Kidney (tissue), 14 donors: ENCODE results near the gene DCLRE1B. TPM values are rescaled to one million over a fixed set of nuclear protein-coding genes. Genes with fewer than 3 reads are reported as not detected.
A peak's percentile ranks its signal among the peaks of the same experiment; 100 is the strongest.

Experiments used
- DNase-seq, 5 donors: peaks; one replicate each; pipeline ENCODE4 v3.0.0-alpha.2; 2013 to 2020
- FAIRE-seq: peaks from 2 replicates; lab custom pipeline; 2012; peaks lifted over from hg19 to GRCh38; lab: Jason Lieb, UNC
- H3K27ac ChIP-seq, 2 donors: one replicate each; pipeline ENCODE4 v1.7.0; 2013; ENCODE audit warnings: low read depth in 2 of 2, low read length in 2 of 2, inconsistent platforms in 1 of 2
- H3K27me3 ChIP-seq: one replicate; pipeline ENCODE4 v1.7.1; 2013; ENCODE audit warnings: low read length, inconsistent platforms; ENCODE audit not compliant: control insufficient read depth, insufficient read depth
- H3K36me3 ChIP-seq, 3 donors: one replicate each; pipeline versions ENCODE4 v1.7.0 to v1.7.1; 2013; ENCODE audit warnings: low read length in 3 of 3, control low read depth in 1 of 3, inconsistent platforms in 1 of 3; ENCODE audit not compliant: insufficient read depth in 3 of 3, control insufficient read depth in 2 of 3
- H3K4me1 ChIP-seq, 3 donors: one replicate each; pipeline versions ENCODE4 v1.7.0 to v1.7.1; 2013; ENCODE audit warnings: low read length in 3 of 3, inconsistent platforms in 1 of 3, low read depth in 1 of 3; ENCODE audit not compliant: control insufficient read depth in 2 of 3, insufficient read depth in 2 of 3
- H3K4me3 ChIP-seq, 3 donors: one replicate each; pipeline versions ENCODE4 v1.7.0 to v1.8.1; 2013; ENCODE audit warnings: low read length in 3 of 3, control low read depth in 1 of 3, inconsistent platforms in 1 of 3
- H3K9ac ChIP-seq, 3 donors: one replicate each; pipeline versions ENCODE4 v1.7.0 to v1.7.1; 2013; ENCODE audit warnings: low read length in 3 of 3, control low read depth in 1 of 3, inconsistent platforms in 1 of 3
- H3K9me3 ChIP-seq, 3 donors: one replicate each; pipeline versions ENCODE4 v1.7.0 to v1.7.1; 2013; ENCODE audit warnings: low read length in 3 of 3, control low read depth in 1 of 3, inconsistent platforms in 1 of 3; ENCODE audit not compliant: control insufficient read depth in 2 of 3, insufficient read depth in 1 of 3
- CTCF ChIP-seq: IDR thresholded peaks from 3 replicates; pipeline ENCODE4 v1.5.1; 2012; ENCODE audit warnings: mild to moderate bottlenecking, moderate library complexity, borderline replicate concordance; ENCODE audit not compliant: insufficient read depth; ENCODE audit errors: extremely low read depth
- intact Hi-C: fragments of 100-400 bp; cut with DNase I; formaldehyde crosslinking; loops from one replicate; pipeline ENCODE4 v1.11.1; 2022
- polyA plus RNA-seq: library from polyadenylated mRNA; stranded (reverse); fragments of 350-450 nt; fragmentation: Illumina TruSeq; extraction: RNeasy Lipid Tissue Mini Kit (QIAGEN cat#74804); gene quantifications from one replicate; pipeline ENCODE4 v1.2.3, GENCODE V29; 2014; ENCODE audit warnings: low read depth, low replicate concordance; ENCODE audit not compliant: insufficient read depth
- total RNA-seq: library from RNA; stranded (reverse); fragmentation: NEBNext Ultra II Directional; extraction: Animal tissue kit (Norgen Biotek cat#: 25700); gene quantifications from one replicate; pipeline ENCODE4 v1.2.1, GENCODE V29; 2021
- donor health status: control.
- donor health status: control.
- donor health status: control.
- donor health status: control.
- donor health status: control.
- donor health status: DM: yes; HTN: yes; CAD: no.
- donor health status: Normal renal cell carcinoma (clear cell type).

Gene DCLRE1B
- total and polyA plus RNA-seq, 2 donors from 2014 or later: 1.4 to 6.1 TPM

DNA sequence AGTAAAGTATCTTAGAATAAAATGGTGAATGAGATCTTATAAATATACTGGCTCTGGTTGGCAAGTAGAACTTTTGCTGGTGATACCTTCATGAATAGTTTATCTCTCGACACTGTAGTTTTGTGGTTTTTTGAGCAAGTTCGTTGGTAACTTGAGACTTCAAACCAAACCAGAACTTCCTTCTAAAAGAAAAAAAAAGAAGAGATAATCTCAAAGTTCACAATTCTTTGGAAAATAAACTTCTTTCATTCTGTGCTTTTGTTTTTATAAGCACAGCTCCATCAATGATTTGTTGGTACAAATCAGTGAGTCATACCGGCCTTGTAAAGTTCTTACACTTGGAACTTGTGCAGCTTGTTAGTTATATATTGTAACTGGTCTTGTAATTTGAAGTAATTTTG is 26.3 kb downstream of the DCLRE1B start:
- H3K27me3 ChIP-seq: no peaks in the 10 kb centered on the region
- no peaks in the 10 kb centered on the region for H3K36me3 ChIP-seq
- H3K27ac ChIP-seq: peak overlapping the region in 1 of 2 donors; percentile 30
- DNase-seq (peak in 1 of 5 donors; percentile 17), FAIRE-seq (no peak)
- H3K9ac ChIP-seq: no peak overlapping the region
- no peak for TF ChIP-seq CTCF
- intact Hi-C loops: no loop called here
- H3K4me3 ChIP-seq: peak overlapping the region in 2 of 3 donors; percentile 36 to 92
- no peaks in the 10 kb centered on the region for H3K9me3 ChIP-seq
- H3K4me1 ChIP-seq: peaks cover 7 to 12% (median 8%) of the 10 kb centered on the region in 3 donors

- Histone ChIP-seq H3K9me3 (no peaks in the 10 kb centered on the region), H3K27ac (no peak overlapping the region), H3K36me3 (no peaks in the 10 kb centered on the region), H3K9ac (no peak overlapping the region), H3K4me1 (peaks cover 5 to 12% (median 6%) of the 10 kb centered on the region in 3 donors), H3K27me3 (no peaks in the 10 kb centered on the region), H3K4me3 (no peak overlapping the region)
- TF ChIP-seq CTCF: no peak
- intact Hi-C loops: no loop called here
- no peak for FAIRE-seq
- no peak for DNase-seq
Observed at GRCh38 chr1:113934006-113934405, 28.9 kb downstream of the DCLRE1B start.

GRCh38 chr1:113934511-113935055 is 29.5 kb downstream of the DCLRE1B start:
- intact Hi-C loops: no loop called here
- Histone ChIP-seq H3K36me3 (no peaks in the 10 kb centered on the region), H3K4me1 (peaks cover 5 to 12% (median 6%) of the 10 kb centered on the region in 3 donors), H3K27me3 (no peaks in the 10 kb centered on the region), H3K9ac (no peak overlapping the region), H3K27ac (no peak overlapping the region), H3K9me3 (no peaks in the 10 kb centered on the region), H3K4me3 (no peak overlapping the region)
- DNase-seq (no peak), FAIRE-seq (no peak)
- no peak for TF ChIP-seq CTCF

GRCh38 chr1:113935176-113935575 is 30.1 kb downstream of the DCLRE1B start:
- DNase-seq (no peak), FAIRE-seq (no peak)
- no peak overlapping the region for H3K27ac ChIP-seq
- H3K9me3 ChIP-seq: no peaks in the 10 kb centered on the region
- intact Hi-C loops: no loop called here
- H3K9ac ChIP-seq: no peak overlapping the region
- TF ChIP-seq CTCF: no peak
- no peaks in the 10 kb centered on the region for H3K36me3 ChIP-seq
- H3K4me1 ChIP-seq: peaks cover 5 to 12% (median 6%) of the 10 kb centered on the region in 3 donors
- H3K4me3 ChIP-seq: no peak overlapping the region
- H3K27me3 ChIP-seq: no peaks in the 10 kb centered on the region
